Panc1 (cell line): Measurements from ENCODE around the gene ANKMY1. TPM values are rescaled to one million over a fixed set of nuclear protein-coding genes. Genes with fewer than 3 reads are reported as not detected.

Source experiments
- ATAC-seq: fragments of 200-7000 bp; cut with Tn5 transposase; 2 replicates; pipeline ENCODE4 v1.9.1; 2020; ENCODE audit warnings: mild to moderate bottlenecking, moderate library complexity
- BruUV-seq: library from RNA; stranded (reverse); fragments of 400-500 nt; replicated peaks from 2 replicates; lab custom pipeline; 2021; lab: Mats Ljungman, UMichigan
- CTCF ChIA-PET: fragments of 300-600 bp; sonication (Branson Sonifier 250); formaldehyde crosslinking; loops from one replicate; lab custom pipeline; 2022; ENCODE audit warnings: antibody characterized with exemption; lab: Charles Lee
- POLR2A ChIA-PET: fragments of 300-600 bp; sonication (Branson Sonifier 250); formaldehyde crosslinking; loops from one replicate; lab custom pipeline; 2022; ENCODE audit warnings: antibody characterized with exemption; lab: Charles Lee
- DNase-seq: peaks from one replicate; pipeline ENCODE4 v3.0.0-alpha.2; 2010; ENCODE audit warnings: low read depth, low spot score
- H3K27ac ChIP-seq: 2 replicates; pipeline ENCODE4 v1.5.1; 2011; ENCODE audit warnings: mild to moderate bottlenecking, low read length, inconsistent platforms
- H3K27me3 ChIP-seq: fragments of 200-500 bp; sonication (Bioruptor generic); 2 replicates; pipeline ENCODE4 v1.6.0; 2014; ENCODE audit warnings: low read length, inconsistent platforms; ENCODE audit not compliant: control insufficient read depth, insufficient read depth
- H3K36me3 ChIP-seq: fragments of 200-500 bp; sonication (Bioruptor generic); 2 replicates; pipeline ENCODE4 v1.5.1; 2014; ENCODE audit warnings: inconsistent platforms, mild to moderate bottlenecking, low read length, moderate library complexity; ENCODE audit not compliant: control insufficient read depth, insufficient read depth
- H3K4me1 ChIP-seq: 2 replicates; pipeline ENCODE4 v1.5.1; 2011; ENCODE audit warnings: inconsistent platforms, mild to moderate bottlenecking, low read length, moderate library complexity; ENCODE audit not compliant: control insufficient read depth, insufficient read depth
- H3K4me3 ChIP-seq, 2 experiments: 2 replicates each; pipeline ENCODE4 v1.5.1; 2011 to 2012; ENCODE audit warnings: low read depth in 2 of 2, low read length in 2 of 2, mild to moderate bottlenecking in 2 of 2, inconsistent platforms in 1 of 2, moderate library complexity in 1 of 2
- H3K9me3 ChIP-seq: fragments of 200-500 bp; sonication (Bioruptor generic); 2 replicates; pipeline ENCODE4 v1.5.1; 2014; ENCODE audit warnings: low read depth, mild to moderate bottlenecking, inconsistent platforms, low read length, moderate library complexity; ENCODE audit not compliant: control insufficient read depth, insufficient read depth
- CTCF ChIP-seq: fragments of 450-650 bp; IDR thresholded peaks from 2 replicates; pipeline ENCODE4 v1.5.1; 2017; ENCODE audit warnings: mild to moderate bottlenecking
- POLR2AphosphoS5 ChIP-seq: IDR thresholded peaks from 2 replicates; pipeline ENCODE4 v1.6.1; 2012; ENCODE audit warnings: mild to moderate bottlenecking, low read depth, low read length, moderate library complexity
- REST ChIP-seq, 2 experiments: IDR thresholded peaks; 2 replicates each; pipeline ENCODE4 v1.6.1; 2011 to 2012; ENCODE audit warnings: low read depth in 2 of 2, control low read depth in 1 of 2, low read length in 1 of 2, mild to moderate bottlenecking in 1 of 2, moderate library complexity in 1 of 2; ENCODE audit not compliant: insufficient read depth in 1 of 2
- SIN3A ChIP-seq: IDR thresholded peaks from 2 replicates; pipeline ENCODE4 v1.6.1; 2012; ENCODE audit warnings: low read depth, mild to moderate bottlenecking, low read length, moderate library complexity, borderline replicate concordance; ENCODE audit not compliant: insufficient read depth
- TCF7L2 ChIP-seq: IDR thresholded peaks from 2 replicates; pipeline ENCODE4 v1.6.1; 2011; ENCODE audit warnings: mild to moderate bottlenecking, low read depth, low read length, inconsistent platforms
- in situ Hi-C: cut with HindIII; loops from 2 replicates; pipeline ENCODE4 v1.10.0; 2016; ENCODE audit warnings: low sequenced_read_pairs, low pct_unique_long_range_greater_than_20kb
- intact Hi-C: fragments of 100-400 bp; cut with micrococcal nuclease; formaldehyde crosslinking; loops from one replicate; pipeline ENCODE4 v1.10.0; 2022; ENCODE audit not compliant: unreplicated experiment
- total RNA-seq: library from RNA; stranded (reverse); gene quantifications from one replicate; pipeline ENCODE4 v1.2.1, GENCODE V29; 2021; ENCODE audit not compliant: unreplicated experiment

ANKMY1 gene
- total RNA-seq, 1 experiment from 2014 or later, result 19.5 TPM

GRCh38 chr2:240482141-240482540 is 75.6 kb downstream of the ANKMY1 start:
- intact Hi-C loops (no loop called here), in situ Hi-C loops (no loop called here)
- ChIA-PET POLR2A (no interaction called here), CTCF (no interaction called here)
- no peaks in the 10 kb centered on the region for H3K4me1 ChIP-seq
- H3K27ac ChIP-seq, result no peak overlapping the region
- DNase-seq (no peak), ATAC-seq (0 out of 2 replicates have a peak, but pooled peaks have one; percentile 32)
- no peaks in the 10 kb centered on the region for H3K9me3 ChIP-seq
- H3K36me3 ChIP-seq, result no peaks in the 10 kb centered on the region
- H3K4me3 ChIP-seq, result no peak overlapping the region
- TF ChIP-seq REST (IDR thresholded peaks at IDR 0.05; ENCODE audit: insufficient read depth in 1 of 2, low read depth in 2 of 2, low read length in 1 of 2), result no peak
- no peak for TF ChIP-seq POLR2AphosphoS5
- no peak for TF ChIP-seq CTCF
- no peak for TF ChIP-seq SIN3A
- TF ChIP-seq TCF7L2, result no peak
- H3K27me3 ChIP-seq, result no peaks in the 10 kb centered on the region
- no TSS peak for BruUV-seq

GRCh38 chr2:240481720-240482119 is 76.1 kb downstream of the ANKMY1 start:
- intact Hi-C loops, result no loop called here
- in situ Hi-C loops, result no loop called here

More at GRCh38 chr2:240481720-240482119, 76.1 kb downstream of the ANKMY1 start:
- TF ChIP-seq POLR2AphosphoS5 (no peak), CTCF (no peak), REST (IDR thresholded peaks at IDR 0.05; ENCODE audit: insufficient read depth in 1 of 2, low read depth in 2 of 2, low read length in 1 of 2) (no peak), TCF7L2 (no peak)
- ATAC-seq, result peak; percentile 54; the same call in 1 of the 2 replicates
- Histone ChIP-seq H3K4me3 (no peak overlapping the region), H3K27me3 (no peaks in the 10 kb centered on the region), H3K36me3 (no peaks in the 10 kb centered on the region), H3K27ac (no peak overlapping the region), H3K9me3 (no peaks in the 10 kb centered on the region), H3K4me1 (no peaks in the 10 kb centered on the region)
- POLR2A ChIA-PET, result no interaction called here
- DNase-seq, result no peak
- CTCF ChIA-PET, result no interaction called here
- BruUV-seq, result no TSS peak
